ENCODE results near the gene TREH.

TREH gene

GRCh38 chr11:118608360-118609227 lies 70.9 kb downstream of the TREH start:
- TF ChIP-seq CTCF (IDR thresholded peaks at IDR 0.05; ENCODE audit: insufficient read depth, low read depth, low read length, missing control alignments), result no peak
- DNase-seq (ENCODE audit: low read depth), result peak; percentile 55
- H3K4me3 ChIP-seq (ENCODE audit: low read length), result peak overlapping the region; percentile 47

- H3K4me3 ChIP-seq (ENCODE audit: low read length), result peak within 1 kb of the TSS; percentile 47
- peak; percentile 50 for TF ChIP-seq CTCF (IDR thresholded peaks at IDR 0.05; ENCODE audit: insufficient read depth, low read depth, low read length, missing control alignments)
- DNase-seq (ENCODE audit: low read depth), result peak; percentile 60
These were observed 71.8 kb downstream of the TREH start, which contains the start of gene PHLDB1 for GRCh38 chr11:118607401-118608359. Gene PHLDB1, plus strand, starts transcription at chr11:118607615. Its CDS starts 6,222 bp downstream, at chr11:118613837.
